Astrocyte (in vitro differentiated cells and primary cell): ENCODE results near the gene TSPAN14. TPM values are rescaled to one million over a fixed set of nuclear protein-coding genes. Genes with fewer than 3 reads are reported as not detected.
"Not testable (repeated sequence)": the region's sequence is repeated elsewhere in the genome, so short reads cannot be mapped to it uniquely, and the experiment has no call there.

ENCODE experiments used
- DNase-seq: peaks from one replicate; pipeline ENCODE4 v3.0.0-alpha.2; 2010; ENCODE audit warnings: low read depth
- FAIRE-seq: peaks from 2 replicates; lab custom pipeline; 2011; peaks lifted over from hg19 to GRCh38; lab: Jason Lieb, UNC
- H2AFZ ChIP-seq: 2 replicates; pipeline ENCODE4 v1.6.0; 2012; ENCODE audit warnings: low read depth, low read length, inconsistent platforms
- H3K27ac ChIP-seq: 2 replicates; pipeline ENCODE4 v1.5.1; 2011; ENCODE audit warnings: low read depth, low read length, inconsistent platforms
- H3K27me3 ChIP-seq: 2 replicates; pipeline ENCODE4 v1.6.0; 2011; ENCODE audit warnings: low read length, inconsistent platforms; ENCODE audit not compliant: insufficient read depth
- H3K36me3 ChIP-seq: 2 replicates; pipeline ENCODE4 v1.5.1; 2011; ENCODE audit warnings: low read length, inconsistent platforms; ENCODE audit not compliant: insufficient read depth
- H3K4me1 ChIP-seq: 2 replicates; pipeline ENCODE4 v1.5.1; 2011; ENCODE audit warnings: low read length, inconsistent platforms; ENCODE audit not compliant: insufficient read depth
- H3K4me2 ChIP-seq: 2 replicates; pipeline ENCODE4 v1.6.0; 2012; ENCODE audit warnings: low read length, inconsistent platforms
- H3K4me3 ChIP-seq: 2 replicates; pipeline ENCODE4 v1.5.1; 2011; ENCODE audit warnings: low read depth, mild to moderate bottlenecking, low read length, inconsistent platforms; ENCODE audit not compliant: insufficient read depth
- H3K79me2 ChIP-seq: 2 replicates; pipeline ENCODE4 v1.6.0; 2012; ENCODE audit warnings: mild to moderate bottlenecking, low read length, inconsistent platforms; ENCODE audit not compliant: insufficient read depth
- H3K9ac ChIP-seq: 2 replicates; pipeline ENCODE4 v1.6.0; 2012; ENCODE audit warnings: mild to moderate bottlenecking, low read length, inconsistent platforms
- H3K9me3 ChIP-seq: 2 replicates; pipeline ENCODE4 v1.5.1; 2012; ENCODE audit warnings: low read depth, mild to moderate bottlenecking, low read length, inconsistent platforms; ENCODE audit not compliant: insufficient read depth
- H4K20me1 ChIP-seq: 2 replicates; pipeline ENCODE4 v1.6.0; 2012; ENCODE audit warnings: low read length, inconsistent platforms; ENCODE audit not compliant: insufficient read depth
- H3K27ac Mint-ChIP-seq: one replicate; pipeline ENCODE4 v1.8.0; 2021; ENCODE audit warnings: mild to moderate bottlenecking, mixed read lengths; ENCODE audit not compliant: unreplicated experiment
- H3K27me3 Mint-ChIP-seq: one replicate; pipeline ENCODE4 v1.8.0; 2021; ENCODE audit warnings: low read depth, mixed read lengths; ENCODE audit not compliant: unreplicated experiment
- H3K36me3 Mint-ChIP-seq: one replicate; pipeline ENCODE4 v1.8.0; 2021; ENCODE audit warnings: low read depth, mixed read lengths; ENCODE audit not compliant: unreplicated experiment
- H3K4me1 Mint-ChIP-seq: one replicate; pipeline ENCODE4 v1.8.0; 2021; ENCODE audit warnings: low read depth, mixed read lengths; ENCODE audit not compliant: unreplicated experiment
- H3K4me3 Mint-ChIP-seq: one replicate; pipeline ENCODE4 v1.8.0; 2021; ENCODE audit warnings: mild to moderate bottlenecking, moderate library complexity, mixed read lengths; ENCODE audit not compliant: unreplicated experiment
- H3K9me3 Mint-ChIP-seq: one replicate; pipeline ENCODE4 v1.8.0; 2021; ENCODE audit warnings: mild to moderate bottlenecking, mixed read lengths; ENCODE audit not compliant: unreplicated experiment
- CTCF ChIP-seq: IDR thresholded peaks from 2 replicates; pipeline ENCODE4 v1.5.1; 2011; ENCODE audit warnings: low read depth, mild to moderate bottlenecking, inconsistent platforms, low read length, moderate library complexity; ENCODE audit not compliant: insufficient read depth
- EZH2 ChIP-seq: IDR thresholded peaks from 2 replicates; pipeline ENCODE4 v1.6.1; 2012; ENCODE audit warnings: mild to moderate bottlenecking, low read length, inconsistent platforms; ENCODE audit not compliant: insufficient read depth
- total RNA-seq: library from RNA; stranded (reverse); gene quantifications from 2 replicates; pipeline ENCODE4 v1.2.1, GENCODE V29; 2021

The TSPAN14 gene
- total RNA-seq, 1 donor from 2014 or later: 140 TPM

DNA sequence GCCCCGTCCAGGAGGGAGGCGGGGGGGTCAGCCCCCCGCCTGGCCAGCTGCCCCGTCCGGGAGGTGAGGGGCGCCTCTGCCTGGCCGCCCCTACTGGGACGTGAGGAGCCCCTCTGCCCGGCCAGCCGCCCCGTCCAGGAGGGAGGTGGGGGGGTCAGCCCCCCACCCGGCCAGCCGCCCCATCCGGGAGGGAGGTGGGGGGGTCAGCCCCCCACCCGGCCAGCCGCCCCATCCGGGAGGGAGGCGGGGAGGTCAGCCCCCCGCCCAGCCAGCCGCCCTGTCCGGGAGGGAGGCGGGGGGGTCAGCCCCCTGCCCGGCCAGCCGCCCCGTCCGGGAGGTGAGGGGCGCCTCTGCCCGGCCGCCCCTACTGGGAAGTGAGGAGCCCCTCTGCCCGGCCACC, 80.5 kb downstream of the TSPAN14 start:
- FAIRE-seq, H3K9me3 Mint-ChIP-seq, H3K4me1 Mint-ChIP-seq, H3K4me1 ChIP-seq, H4K20me1 ChIP-seq, H3K36me3 ChIP-seq, H3K27me3 Mint-ChIP-seq, DNase-seq, H3K27ac Mint-ChIP-seq, H3K4me3 Mint-ChIP-seq, H3K79me2 ChIP-seq, H2AFZ ChIP-seq, H3K4me2 ChIP-seq, H3K27me3 ChIP-seq, H3K4me3 ChIP-seq, H3K27ac ChIP-seq, H3K36me3 Mint-ChIP-seq, H3K9ac ChIP-seq, H3K9me3 ChIP-seq: not testable (repeated sequence)

DNA sequence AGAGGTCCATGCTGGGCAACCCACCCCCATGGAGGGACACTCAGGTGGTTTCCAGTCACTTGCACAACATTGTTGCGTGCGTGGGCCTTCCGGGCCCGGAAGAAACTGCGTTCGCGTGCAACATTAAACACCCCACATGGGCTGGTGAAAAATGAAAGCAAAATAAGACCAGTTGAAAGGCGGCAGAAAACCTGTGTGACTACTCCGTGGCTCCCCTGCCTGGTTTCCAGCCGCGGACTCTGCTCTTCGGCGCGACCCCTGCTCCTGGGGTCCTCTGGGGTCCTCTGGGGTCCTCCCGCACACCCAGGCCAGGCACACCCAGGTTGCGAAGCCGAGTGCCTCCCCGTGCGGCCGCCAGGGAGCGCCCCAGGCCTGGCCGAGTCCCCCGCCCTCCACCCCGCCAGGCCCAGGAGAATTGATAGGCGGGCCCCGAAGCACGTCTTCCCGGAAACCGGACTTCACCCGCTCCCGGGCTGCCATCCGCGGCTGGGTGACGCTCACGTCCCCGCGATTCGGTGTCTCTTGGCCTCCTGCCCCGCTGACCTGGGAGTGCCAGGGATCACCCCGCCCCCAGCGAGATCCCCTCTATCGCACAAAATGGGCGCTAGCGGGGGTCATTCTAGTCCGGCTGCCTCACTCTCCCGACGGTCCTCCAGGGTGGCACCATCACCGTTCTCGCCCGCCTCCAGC, 81.7 kb downstream of the TSPAN14 start:
- Mint-ChIP-seq H3K27ac (no peak overlapping the region), H3K4me1 (no peaks in the 10 kb centered on the region), H3K27me3 (peaks cover 8% of the 10 kb centered on the region), H3K9me3 (peaks cover 4% of the 10 kb centered on the region), H3K36me3 (peaks cover 4% of the 10 kb centered on the region), H3K4me3 (no peak overlapping the region)
- Histone ChIP-seq H3K4me1 (no peaks in the 10 kb centered on the region), H3K36me3 (no peaks in the 10 kb centered on the region), H4K20me1 (no peaks in the 10 kb centered on the region), H3K9me3 (no peaks in the 10 kb centered on the region), H3K4me2 (peak overlapping the region; percentile 54), H3K79me2 (no peaks in the 10 kb centered on the region), H3K27ac (no peak overlapping the region), H3K27me3 (no peaks in the 10 kb centered on the region), H2AFZ (no peak overlapping the region), H3K9ac (no peak overlapping the region), H3K4me3 (no peak overlapping the region)
- DNase-seq (no peak), FAIRE-seq (no peak)
- TF ChIP-seq CTCF (no peak), EZH2 (no peak)

DNA sequence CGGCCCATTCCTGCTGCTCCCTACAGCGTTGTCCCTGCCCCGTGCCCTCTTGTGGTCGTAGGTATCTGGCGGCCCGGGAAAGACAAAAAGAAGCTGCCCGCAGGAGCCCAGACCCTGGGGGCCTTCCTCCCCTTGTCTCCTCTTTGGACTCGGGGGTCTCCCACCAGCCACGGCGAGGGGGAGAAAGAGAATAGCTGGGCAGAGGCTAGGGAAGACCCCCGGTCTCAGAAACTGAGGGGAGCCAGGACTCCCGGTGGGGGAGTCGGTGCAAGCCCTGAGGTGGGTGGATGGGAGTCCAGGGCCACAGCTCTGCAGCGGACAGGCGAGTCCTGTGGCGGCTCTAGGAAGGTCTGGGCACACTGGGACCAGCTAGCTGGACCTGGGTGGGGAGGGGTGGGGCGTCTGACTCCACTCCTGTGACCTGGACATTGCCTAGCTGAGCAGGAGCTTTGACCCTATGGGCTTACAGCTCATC, 82.3 kb downstream of the TSPAN14 start:
- no peaks in the 10 kb centered on the region for H3K36me3 ChIP-seq
- no peak overlapping the region for H3K4me3 Mint-ChIP-seq
- H3K27ac Mint-ChIP-seq: no peak overlapping the region
- H3K27ac ChIP-seq: no peak overlapping the region
- peaks cover 4% of the 10 kb centered on the region for H3K9me3 Mint-ChIP-seq
- FAIRE-seq (no peak), DNase-seq (no peak)
- H3K9ac ChIP-seq: no peak overlapping the region
- no peaks in the 10 kb centered on the region for H4K20me1 ChIP-seq
- TF ChIP-seq EZH2 (no peak), CTCF (no peak)
- H2AFZ ChIP-seq: no peak overlapping the region
- H3K4me1 Mint-ChIP-seq: peaks cover 4% of the 10 kb centered on the region
- peaks cover 9% of the 10 kb centered on the region for H3K27me3 Mint-ChIP-seq
- no peaks in the 10 kb centered on the region for H3K9me3 ChIP-seq
- H3K4me1 ChIP-seq: no peaks in the 10 kb centered on the region
- no peaks in the 10 kb centered on the region for H3K79me2 ChIP-seq
- no peak overlapping the region for H3K4me3 ChIP-seq
- peaks cover 5% of the 10 kb centered on the region for H3K36me3 Mint-ChIP-seq
- H3K4me2 ChIP-seq: peak overlapping the region; percentile 54
- H3K27me3 ChIP-seq: no peaks in the 10 kb centered on the region
